Activated CD4-positive, alpha-beta T cell treated with anti-CD3 and anti-CD28 coated beads, Interleukin-2, amount 50 U/mL, for 48 hours (primary cell): Measurements from ENCODE around the gene PREX1.
A peak's percentile ranks its signal among the peaks of the same experiment; 100 is the strongest.

Experiments
- DNase-seq, 2 experiments: peaks; one replicate each; pipeline ENCODE4 v3.0.0-alpha.2; 2020

Gene PREX1

DNA sequence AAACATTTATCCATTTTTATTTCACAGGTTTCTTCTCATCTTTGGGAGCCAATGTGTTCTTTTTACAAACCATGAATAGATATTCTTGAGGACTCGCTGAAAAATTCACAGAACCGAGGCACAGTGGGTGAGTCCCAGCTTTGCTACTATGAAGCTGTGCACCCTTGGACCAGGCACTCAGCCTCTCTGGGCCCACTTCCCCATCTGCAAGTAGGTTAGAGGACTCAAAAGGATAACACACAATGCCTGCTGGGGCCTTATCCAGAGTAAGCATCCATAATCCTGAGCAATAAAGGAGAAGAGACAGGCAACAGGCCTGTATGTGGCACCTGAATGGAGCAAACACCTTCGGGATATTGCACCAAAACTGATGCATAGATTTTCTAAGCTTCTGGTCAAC lies 153.3 kb downstream of the PREX1 start:
- DNase-seq = no peak

DNA sequence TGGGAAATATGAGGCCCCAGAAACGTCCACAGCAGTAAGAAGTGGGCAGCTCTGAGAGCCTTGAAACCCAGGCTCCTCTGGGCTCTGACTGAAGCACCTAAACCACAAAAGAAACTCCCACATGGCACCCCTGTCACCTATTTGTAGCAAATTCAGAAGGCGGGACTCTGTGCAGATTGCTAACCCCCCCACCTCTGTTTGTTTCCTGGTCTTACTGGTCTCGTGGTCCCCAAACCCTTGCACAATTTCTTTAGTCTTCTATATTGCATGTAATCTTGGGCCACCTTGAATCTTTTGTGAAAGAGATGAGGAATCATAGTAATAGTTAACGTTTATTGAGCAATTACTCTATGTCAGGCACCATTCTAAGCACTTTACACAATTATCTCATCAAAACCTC lies 154.3 kb downstream of the PREX1 start:
- DNase-seq = no peak

DNA sequence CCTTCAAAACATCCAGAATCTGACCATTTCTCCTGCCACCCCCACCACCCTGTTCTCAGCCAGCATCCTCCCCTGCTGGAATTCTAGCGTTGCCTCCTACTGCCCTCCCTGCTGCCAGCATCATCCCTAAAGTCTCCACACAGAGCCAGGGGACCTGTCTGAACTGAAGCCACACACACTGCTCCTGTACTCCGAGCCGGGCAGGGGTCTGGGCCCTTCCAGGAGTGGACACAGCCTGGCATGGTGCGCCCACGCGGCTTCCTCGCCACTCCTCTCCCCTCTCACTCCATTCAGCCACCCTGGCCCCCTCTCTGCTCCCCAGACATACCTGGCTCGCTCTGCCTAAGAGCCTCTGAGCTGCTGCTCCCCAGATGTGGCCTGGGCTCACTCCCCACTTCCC lies 155.5 kb downstream of the PREX1 start:
- no peak for DNase-seq

DNA sequence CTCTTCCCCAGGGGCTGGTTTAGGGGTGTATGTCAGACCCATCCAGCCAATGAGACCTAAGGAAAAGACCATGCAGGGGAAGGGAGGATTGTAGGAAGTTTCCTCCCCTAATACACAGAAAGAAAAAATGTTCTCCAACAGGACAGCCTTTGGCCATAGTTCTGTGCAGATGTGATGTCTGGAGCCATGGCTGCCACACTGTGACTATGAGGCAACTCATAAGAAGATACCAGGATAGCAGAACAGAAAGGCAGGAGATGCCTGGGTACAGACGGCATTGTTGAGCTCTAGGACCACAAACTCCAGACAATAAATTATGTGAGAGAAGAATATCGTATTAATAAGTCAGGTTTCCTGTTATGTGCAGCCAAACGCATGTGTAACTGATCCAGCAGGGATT lies 156.7 kb downstream of the PREX1 start:
- DNase-seq = no peak

DNA sequence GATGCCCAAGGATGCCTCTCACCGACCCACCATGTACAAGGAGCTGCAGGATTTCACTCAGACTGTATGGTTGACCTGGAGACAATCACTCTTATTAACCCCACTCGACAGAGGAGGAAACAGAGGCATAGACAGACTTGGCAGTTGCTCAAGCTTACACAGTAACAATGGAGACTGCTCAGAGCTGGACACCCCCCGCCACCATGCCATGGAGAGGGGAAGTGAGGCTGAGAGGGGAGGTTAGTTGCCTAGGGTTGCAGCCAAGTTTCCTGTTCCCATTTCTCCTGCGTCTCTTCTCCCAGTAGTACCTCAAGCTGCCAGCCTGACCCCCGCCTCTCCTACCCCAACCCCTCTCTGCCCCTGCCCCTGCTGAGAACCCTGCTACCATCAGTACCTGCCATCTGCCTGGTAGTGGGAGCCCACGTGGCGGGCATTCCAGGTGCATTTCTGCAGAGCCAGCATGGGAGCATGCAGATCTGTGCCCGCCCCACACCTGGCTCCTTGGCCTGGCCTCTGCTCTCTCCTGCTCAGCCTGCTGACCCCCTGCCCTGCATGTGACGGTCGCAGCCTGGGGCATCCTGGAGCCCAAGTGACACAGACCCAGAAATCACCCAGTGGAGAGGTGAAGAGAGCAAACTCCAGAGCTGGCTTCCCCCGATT lies 157.7 kb downstream of the PREX1 start:
- no peak for DNase-seq

DNA sequence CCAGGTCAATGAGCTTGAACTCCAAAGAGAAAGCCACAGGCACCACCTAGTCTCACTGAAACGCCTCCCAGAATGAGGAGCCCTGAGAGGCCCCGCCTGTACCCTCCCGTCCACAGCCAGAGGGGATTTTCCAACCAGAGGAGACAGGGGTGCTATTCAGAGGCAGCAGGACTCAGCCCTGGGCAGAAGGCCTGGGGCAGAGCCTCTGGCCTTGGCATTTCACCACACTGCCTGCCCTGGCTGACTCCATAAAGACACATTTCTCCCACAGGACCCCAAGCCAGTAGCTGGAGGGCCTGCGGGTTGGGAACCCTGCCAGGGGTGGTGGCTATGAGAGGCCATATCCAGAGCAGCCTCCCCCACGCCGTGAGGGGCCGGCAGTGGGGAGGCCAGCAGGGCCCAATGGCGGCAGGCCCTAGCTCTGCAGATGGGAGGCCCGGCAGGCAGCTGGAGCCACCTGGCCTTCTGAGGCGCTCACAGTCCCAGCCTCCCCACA lies 159.3 kb downstream of the PREX1 start:
- no peak for DNase-seq

DNA sequence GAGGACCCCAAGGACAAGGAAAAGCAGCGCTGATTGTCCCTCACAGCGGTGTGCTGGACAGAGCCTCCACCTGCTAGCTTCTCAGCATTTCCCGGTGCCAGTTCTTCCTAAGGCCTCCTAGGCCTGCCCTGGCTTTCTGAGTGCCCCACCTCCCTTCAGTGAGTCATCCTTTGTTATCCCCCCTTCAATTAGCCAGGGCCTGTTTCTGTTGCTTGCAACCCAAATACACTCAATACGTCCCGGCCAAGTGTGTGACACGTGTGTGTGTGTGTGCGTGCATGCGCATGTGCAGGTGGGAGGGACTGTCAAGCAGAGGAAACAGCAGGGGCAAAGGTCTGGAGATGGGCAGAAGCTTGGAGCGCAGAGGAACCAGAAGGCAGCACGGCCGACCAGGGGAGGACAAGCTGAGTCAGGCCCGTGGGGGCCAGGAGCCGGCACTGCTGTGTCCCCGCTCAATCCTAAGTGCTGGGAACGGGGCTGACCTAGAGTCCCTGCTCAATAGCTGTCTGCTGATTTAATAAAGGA lies 159.8 kb downstream of the PREX1 start:
- no peak for DNase-seq

DNA sequence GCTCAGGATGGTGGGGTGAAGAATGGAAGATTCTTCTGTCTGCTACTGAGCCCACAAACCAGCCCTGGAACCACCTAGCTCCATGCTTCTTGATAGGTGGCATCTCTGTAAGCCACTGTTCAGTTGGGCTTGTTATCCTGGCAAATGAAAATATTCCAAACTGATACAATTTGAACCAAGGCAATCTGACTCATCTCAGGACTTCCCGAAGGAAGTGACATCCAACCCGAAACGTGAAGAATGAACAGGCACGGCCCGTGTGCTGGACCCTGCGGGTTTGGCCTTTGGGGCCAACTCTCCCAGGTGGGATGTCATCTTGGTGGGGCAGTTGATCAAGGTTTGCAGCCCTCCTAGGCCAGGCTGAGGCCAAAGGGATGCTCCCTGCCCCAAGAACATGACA lies 160.3 kb downstream of the PREX1 start:
- DNase-seq = no peak

DNA sequence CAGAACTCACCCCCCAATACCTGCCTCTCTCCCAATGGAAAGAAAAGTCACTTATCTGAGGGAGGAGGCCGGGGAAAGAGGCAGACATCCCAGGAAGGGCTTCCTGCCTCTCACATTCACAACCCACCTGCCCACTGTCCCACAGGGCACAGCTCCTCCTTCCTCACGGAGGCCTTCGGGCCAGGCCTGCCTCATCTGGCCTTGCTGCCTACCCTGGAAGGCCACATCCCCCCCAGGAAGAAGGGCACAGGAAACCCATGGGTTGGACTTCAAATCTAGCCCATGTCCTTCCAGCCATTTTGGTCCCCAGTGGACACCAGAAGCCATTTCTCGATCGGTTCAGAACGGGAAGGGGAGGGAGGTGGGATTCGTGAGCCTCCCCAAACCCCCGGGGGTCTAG lies 162.0 kb downstream of the PREX1 start:
- DNase-seq = no peak

DNA sequence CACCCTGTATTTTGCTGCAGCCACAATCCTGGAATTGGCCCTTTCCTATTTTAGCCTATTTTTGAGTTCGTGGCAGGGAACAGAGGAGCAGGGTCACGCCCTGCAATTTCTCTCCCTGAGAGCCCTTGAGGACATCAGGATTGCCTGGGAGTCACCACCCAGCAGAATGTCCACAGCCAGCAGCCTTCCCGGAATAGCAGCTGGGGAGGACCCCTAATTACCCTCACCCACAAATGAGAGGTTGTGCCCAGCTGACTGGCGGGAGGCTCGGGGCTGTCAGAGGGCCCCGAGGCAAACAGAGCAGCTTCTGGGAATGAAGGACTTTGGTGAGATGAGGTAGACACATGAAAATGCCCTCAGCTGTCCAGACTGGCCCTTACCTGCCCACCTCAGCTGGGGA lies 165.1 kb downstream of the PREX1 start:
- no peak for DNase-seq

DNA sequence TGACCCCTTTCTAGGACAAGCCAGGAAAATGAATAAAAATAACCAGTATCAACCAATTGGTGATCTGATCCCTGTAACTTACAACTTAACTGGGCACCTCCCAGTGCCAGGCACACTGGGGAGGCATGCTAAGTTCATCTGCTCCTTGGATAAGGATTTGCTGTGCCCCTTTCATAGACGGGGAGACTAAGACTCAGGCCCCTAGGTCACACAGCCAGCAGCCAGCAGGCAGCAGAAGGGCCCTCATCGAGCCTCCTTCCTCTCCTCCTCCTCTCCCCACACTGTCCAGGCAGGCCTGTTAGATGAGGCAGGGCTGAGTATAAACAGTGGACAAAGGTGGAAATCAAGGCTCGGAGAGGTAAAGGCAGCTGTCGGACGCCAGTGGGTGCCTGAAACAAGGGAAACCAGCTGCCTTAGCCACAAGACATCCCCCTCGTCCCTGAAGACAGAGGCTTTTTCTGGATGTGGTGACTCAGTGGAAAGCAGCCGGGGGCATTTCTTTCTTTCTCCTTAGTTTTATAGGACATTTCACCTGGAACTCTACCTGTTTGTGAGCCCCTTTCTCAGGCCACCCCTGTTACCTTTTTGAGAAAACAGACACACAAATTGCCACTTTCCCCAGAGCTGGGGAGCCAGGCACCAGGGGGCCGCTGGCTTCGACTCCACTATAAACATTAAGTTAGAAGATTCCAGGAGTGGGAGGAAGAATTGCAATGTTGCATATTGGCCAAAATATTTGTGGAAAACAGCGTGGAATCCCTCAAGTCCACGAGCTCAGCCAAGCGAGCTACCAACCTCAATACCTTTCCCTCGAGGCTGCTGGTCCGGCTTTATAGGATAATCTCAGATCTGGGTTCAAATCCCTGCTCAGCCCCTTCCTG lies 166.0 kb downstream of the PREX1 start:
- no peak for DNase-seq

DNA sequence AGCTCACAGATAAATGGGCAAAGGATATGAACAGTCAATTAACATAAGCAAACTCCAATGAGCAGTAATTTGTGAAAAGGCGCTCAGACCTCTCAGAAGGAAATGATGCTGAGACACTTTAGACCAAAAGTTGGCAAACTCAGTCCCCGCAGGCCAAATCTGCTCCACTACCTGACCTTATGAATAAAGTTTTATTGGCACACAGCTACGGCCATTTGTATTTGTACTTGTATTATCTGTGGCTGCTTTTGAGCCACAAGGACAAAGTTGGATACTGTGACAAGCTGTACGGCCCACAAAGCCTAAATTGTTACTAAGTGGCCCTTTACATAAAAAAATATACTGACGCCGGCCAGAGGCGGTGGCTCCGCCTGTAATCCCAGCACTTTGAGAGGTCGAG lies 167.0 kb downstream of the PREX1 start:
- no peak for DNase-seq

DNA sequence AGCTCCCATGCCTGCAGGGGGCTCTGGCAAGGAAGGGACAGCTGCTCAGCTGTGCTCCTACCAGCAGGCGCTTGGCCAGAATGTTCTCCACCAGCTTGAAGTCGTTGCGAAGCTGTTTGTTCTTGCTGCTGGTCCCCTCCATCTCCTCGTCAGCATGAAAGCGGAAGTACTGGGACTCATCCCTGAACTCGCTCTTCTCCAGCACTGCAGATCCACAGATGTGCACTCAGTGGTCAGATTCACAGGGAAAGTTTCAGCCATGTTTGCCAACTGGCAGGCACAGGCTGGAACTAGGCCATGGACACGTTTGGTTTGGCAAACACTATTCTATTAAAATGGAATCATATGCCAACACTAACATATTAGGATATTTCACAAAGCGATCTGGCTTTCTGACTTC lies 167.9 kb downstream of the PREX1 start:
- DNase-seq = no peak

DNA sequence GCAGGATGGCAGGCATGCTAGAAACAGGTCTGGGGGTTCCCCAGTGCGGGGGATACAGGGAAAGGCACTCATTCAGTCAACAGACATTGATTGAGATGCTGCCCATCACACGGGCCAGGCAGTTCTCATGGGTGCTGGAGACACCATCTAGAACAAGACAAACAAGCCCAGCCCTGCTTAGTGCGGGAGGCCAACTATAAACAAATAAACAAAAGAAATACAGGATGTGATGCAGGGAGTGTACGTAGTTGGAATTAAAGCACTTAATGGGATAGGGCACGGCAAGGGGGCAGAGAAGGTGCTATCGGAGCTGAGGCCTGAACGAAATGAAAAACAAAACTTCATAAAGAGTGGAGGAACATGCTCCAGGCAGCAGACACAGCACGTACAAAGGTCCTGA lies 169.3 kb downstream of the PREX1 start:
- DNase-seq = no peak

DNA sequence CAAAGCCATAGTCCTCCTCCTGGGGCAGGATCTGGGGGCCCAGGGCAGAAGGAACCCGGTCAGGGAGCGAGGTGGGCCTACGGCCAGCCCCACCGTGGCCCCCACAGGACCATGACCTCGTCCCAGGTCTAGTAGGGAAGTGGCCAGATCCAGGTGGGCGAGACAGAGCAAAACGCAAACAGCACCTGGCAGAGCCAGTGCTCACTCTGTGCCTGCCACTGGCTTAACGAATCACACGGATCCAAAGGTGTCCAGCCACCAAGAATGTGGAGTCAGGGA lies 169.7 kb downstream of the PREX1 start:
- DNase-seq = no peak

DNA sequence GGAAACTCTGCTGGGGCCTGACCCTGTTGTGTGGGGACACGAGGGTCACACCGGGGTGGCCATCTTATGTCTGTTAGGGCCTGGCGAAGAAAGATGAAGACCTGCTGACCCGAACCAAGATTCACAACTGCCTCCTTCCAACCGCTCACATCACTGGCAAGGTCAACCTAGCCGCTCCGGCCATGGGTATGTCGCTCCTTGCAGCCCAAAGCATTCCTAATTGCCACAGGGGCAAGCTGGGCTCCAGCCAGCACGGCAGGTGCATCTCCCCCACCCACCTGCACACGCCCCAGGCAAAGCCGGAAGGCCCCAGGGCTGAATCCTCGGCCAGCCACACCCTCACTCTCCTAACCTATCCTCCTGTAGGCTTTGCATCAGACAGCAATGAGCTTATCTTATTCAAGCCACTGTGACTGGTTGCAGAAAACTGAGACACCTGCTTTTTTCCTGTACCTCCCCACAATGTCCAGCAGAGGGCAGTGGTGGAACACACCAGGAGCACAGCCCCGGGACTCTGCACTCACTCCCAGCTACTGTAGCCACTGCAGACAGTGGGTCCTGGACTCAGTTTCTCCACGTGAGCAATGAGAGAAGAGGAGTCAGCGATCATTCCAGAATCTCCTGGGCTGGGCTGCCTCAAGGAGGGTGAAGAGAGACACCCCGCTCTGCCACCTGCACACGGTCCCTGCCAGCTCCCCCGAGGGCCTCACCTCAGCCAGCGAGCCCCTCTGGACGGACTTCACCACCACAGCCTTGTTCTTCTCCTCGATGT lies 170.2 kb downstream of the PREX1 start:
- DNase-seq = peak; percentile 55 to 67

DNA sequence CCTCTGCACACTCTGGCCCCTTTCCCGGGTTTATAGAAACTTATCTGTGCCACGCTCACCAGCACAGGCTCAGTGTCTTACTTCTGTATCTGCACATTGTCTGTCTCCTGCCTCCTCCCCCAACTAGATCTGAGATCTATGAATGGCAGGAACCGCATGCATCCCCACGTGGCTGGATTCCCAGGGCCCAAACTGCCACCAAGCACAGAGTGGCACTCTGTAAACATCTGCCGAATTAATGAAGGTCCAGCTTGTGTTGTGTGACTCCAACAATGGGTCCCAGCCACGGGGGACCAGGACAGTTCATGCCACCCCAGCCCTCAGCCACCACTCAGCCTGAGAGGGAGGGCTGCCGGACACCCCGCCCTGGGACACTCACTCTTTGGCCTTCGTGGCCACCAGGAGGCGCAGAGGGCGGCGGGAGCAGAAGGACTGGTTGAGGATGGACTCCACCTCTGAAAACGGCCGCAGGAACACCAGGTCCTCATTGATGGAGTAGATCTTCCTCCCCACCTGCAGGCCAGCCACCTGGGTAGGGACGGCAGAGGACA lies 171.1 kb downstream of the PREX1 start:
- no peak for DNase-seq

DNA sequence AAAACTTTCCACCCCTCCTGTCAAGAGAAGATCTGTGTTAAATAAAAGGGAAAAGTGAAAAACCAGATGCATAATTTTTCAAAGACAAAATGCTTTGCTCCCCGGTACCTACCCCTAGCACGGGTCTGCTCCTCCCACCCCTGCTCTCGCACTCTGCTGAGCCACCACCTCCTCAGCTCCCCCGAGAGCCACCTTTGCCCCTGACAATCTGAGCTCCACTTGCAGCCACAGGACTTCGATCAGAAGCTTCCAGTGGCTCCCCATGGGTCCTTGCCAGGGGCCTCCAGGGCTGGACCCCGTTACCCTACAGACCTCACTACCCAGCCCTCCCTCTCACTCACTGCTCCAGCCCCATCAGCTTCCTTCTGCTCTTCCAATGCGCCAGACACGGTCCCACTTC lies 171.7 kb downstream of the PREX1 start:
- no peak for DNase-seq

DNA sequence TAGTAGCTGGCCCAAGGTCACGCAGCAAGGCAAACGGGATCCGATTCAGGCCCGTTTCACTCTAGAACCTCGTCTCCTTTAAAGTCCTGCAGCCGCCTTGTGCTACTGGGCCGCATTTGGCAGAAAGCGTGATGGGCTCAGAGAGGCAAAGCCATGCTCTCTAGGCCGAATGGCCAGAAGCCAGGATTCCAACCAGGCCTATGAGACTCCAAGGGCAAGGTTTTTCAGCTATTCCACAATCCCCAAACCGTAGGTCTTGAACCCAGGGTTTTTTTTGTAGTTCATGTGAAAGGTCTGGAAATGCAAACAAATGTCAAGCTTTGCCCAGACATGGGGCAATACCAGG lies 174.1 kb downstream of the PREX1 start:
- no peak for DNase-seq

DNA sequence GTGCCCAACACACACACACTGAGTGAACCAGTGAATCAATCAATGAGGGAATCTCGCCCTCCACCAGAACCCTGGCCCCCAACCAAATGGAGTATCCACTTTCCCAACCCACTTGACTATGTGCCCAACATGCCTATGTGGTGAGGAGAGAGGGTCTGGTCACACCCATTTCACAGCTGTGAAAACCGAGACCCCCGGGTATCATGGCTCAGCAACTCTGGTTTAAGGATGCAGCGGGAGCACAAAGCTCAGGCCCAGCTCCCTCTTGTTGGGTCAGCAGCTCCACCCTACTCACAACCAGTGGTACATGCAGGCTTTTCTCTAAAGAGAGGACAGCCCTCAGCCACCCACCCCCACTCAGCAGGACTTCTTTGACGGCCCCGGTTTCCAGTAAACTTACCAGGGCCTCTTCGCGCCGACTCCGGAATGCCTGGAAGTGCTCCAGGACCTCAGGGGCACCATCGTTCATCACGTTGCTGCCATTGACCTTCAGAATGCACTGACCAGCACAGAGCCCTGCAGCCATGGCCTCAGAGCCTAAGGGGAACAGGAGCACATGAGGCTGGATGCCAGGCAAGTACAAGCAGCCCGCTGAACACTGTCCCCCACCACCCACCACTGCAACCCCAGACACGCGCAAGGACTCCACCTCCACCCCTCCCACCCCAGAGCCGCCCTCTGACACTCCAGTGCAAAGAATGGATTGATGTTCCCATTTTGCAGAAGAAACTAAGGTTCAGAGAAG lies 174.7 kb downstream of the PREX1 start:
- no peak for DNase-seq

DNA sequence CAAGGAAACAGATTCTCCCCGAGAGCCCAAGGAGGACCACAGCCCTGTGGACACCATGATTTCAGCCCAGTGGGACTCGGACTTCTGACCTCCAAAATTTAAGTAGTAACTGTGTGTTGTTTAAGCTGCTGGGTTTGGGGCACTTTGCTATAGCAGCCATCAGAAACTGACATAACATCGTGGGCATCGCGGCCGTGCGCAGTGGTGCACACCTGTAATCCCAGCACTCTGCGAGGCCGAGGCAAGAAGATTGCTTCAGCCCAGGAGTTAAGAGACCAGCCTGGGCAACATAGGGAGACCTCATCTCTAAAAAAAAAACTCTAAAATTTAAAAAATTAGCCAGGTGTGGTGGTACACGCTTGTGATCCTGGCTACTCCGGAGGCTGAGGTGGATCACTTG lies 175.8 kb downstream of the PREX1 start:
- no peak for DNase-seq

DNA sequence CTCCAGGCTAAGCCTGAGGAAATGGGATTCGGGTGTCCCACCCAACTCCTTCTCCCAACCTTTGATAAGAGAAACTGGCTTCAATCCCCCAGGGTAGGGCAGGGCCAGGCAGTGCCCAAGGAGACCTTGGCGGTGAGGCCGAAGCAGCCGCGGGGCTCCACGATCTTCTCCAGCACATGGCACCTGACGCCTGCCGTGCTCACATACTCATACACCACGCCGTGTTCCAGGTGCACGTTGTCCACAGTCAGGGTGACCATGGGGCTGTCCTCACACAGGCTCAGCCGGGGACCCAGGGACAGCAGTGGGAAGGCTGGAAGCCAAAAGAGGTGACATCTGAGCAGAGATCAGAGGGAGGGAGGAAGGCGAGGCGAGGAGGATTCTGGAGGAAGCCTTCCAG lies 176.5 kb downstream of the PREX1 start:
- DNase-seq = no peak

DNA sequence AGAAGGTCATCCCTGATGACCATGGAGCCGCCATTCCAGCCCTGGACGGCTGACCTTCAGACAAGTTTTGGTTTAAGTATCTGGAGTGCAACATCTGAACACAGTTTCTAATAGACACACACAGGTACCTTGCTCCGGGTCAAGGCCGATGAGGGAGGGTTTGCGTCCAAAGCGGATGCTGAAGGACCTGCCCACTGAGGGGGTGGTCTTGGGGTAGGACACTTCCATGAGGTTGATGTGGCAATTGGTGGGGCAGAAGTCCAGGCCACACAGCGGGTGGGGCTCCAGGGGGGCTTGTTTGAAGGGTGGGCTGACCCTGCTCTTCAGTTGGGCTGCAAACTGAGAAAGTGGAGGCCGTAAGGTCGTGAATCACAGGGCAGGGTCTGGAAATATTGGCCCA lies 177.9 kb downstream of the PREX1 start:
- DNase-seq = no peak
